H1 (cell line): ENCODE measurements around the gene ARF6. TPM values are rescaled to one million over a fixed set of nuclear protein-coding genes. Genes with fewer than 3 reads are reported as not detected.
A peak's percentile ranks its signal among the peaks of the same experiment; 100 is the strongest.

Experiments
- BACH1 ChIP-seq: IDR thresholded peaks from 2 replicates; pipeline ENCODE4 v1.6.1; 2012; ENCODE audit warnings: low read length, improper control_type of control experiment
- BCL11A ChIP-seq, 2 experiments: IDR thresholded peaks; one replicate each; pipeline ENCODE4 v1.6.1; 2011; ENCODE audit warnings: low read depth in 2 of 2, low read length in 2 of 2, mild to moderate bottlenecking in 2 of 2
- CBX8 ChIP-seq: fragments of 300-800, 300-1000 bp; sonication (generic); IDR thresholded peaks from 2 replicates; pipeline ENCODE4 v1.7.1; 2016; ENCODE audit warnings: low read depth, low read length, borderline replicate concordance
- CTBP2 ChIP-seq: IDR thresholded peaks from 2 replicates; pipeline ENCODE4 v1.7.0; 2011; ENCODE audit warnings: borderline replicate concordance, mild to moderate bottlenecking, moderate library complexity, mixed read lengths, low read length; ENCODE audit not compliant: insufficient read depth, insufficient read length
- EZH2 ChIP-seq: fragments of 200-600 bp; sonication (generic); IDR thresholded peaks from 2 replicates; pipeline ENCODE4 v1.7.1; 2012; ENCODE audit warnings: low read depth, mild to moderate bottlenecking, moderate library complexity, low read length, inconsistent platforms; ENCODE audit not compliant: severe bottlenecking
- GABPA ChIP-seq: IDR thresholded peaks from 2 replicates; pipeline ENCODE4 v1.6.1; 2011; ENCODE audit warnings: mild to moderate bottlenecking, low read length, moderate library complexity, borderline replicate concordance; ENCODE audit not compliant: insufficient read depth
- KDM1A ChIP-seq: fragments of 200-600, 300-600 bp; sonication (generic); IDR thresholded peaks from 2 replicates; pipeline ENCODE4 v1.7.1; 2016; ENCODE audit warnings: mild to moderate bottlenecking, low read length, borderline replicate concordance
- KDM4A ChIP-seq: IDR thresholded peaks from one replicate; pipeline ENCODE4 v1.7.1; 2012; ENCODE audit warnings: low read depth, mild to moderate bottlenecking, moderate library complexity, low read length, inconsistent platforms; ENCODE audit not compliant: severe bottlenecking
- MAFK ChIP-seq: IDR thresholded peaks from 2 replicates; pipeline ENCODE4 v1.6.1; 2012; ENCODE audit warnings: low read depth, mild to moderate bottlenecking, improper control_type of control experiment, low read length
- NANOG ChIP-seq: IDR thresholded peaks from 2 replicates; pipeline ENCODE4 v1.6.1; 2011; ENCODE audit warnings: low read length, low read depth, mild to moderate bottlenecking, inconsistent platforms; ENCODE audit not compliant: insufficient read depth, poor library complexity, severe bottlenecking
- PHF8 ChIP-seq: fragments of 200-600 bp; sonication (generic); conservative IDR thresholded peaks from 2 replicates; pipeline ENCODE4 v1.7.1; 2012; ENCODE audit warnings: low read depth, mild to moderate bottlenecking, inconsistent platforms, low read length, moderate library complexity
- POLR2AphosphoS5 ChIP-seq: IDR thresholded peaks from 2 replicates; pipeline ENCODE4 v1.6.1; 2011; ENCODE audit warnings: low read depth, low read length
- RNF2 ChIP-seq: fragments of 200-900, 300-1000 bp; sonication (generic); IDR thresholded peaks from 2 replicates; pipeline ENCODE4 v1.7.1; 2016; ENCODE audit warnings: borderline replicate concordance, low read depth, mild to moderate bottlenecking, antibody characterized with exemption, low read length; ENCODE audit not compliant: poor library complexity, severe bottlenecking; ENCODE audit errors: missing control alignments
- TEAD4 ChIP-seq: IDR thresholded peaks from 2 replicates; pipeline ENCODE4 v1.6.1; 2012; ENCODE audit warnings: low read depth, low read length, inconsistent platforms, mixed read lengths
- YY1 ChIP-seq: IDR thresholded peaks from 2 replicates; pipeline ENCODE4 v1.6.1; 2011; ENCODE audit warnings: low read depth, mild to moderate bottlenecking, low read length
- ZNF274 ChIP-seq: IDR thresholded peaks from 2 replicates; pipeline ENCODE4 v1.7.0; 2012; ENCODE audit warnings: low read length, borderline replicate concordance; ENCODE audit errors: extremely low read depth
- polyA plus RNA-seq, 7 experiments: library from polyadenylated mRNA; depleted of rRNA in 3 of 7; stranded (reverse) in 5 of 7; unstranded in 2 of 7; fragments of >200 nt in 5 of 7; fragments of 200-250 nt in 2 of 7; gene quantifications; 1 replicate in 5 of 7; 2 replicates in 1 of 7; 4 replicates in 1 of 7; pipeline versions ENCODE4 v1.2.1 to v1.2.3, GENCODE V29; 2011 to 2013; ENCODE audit warnings: missing spikeins in 2 of 7, mixed read lengths in 2 of 7
- total RNA-seq: library from RNA; stranded (reverse); fragmentation: NEBNext Ultra II Directional; extraction: Animal tissue kit (Norgen Biotek cat#: 25700); gene quantifications from 2 replicates; pipeline ENCODE4 v1.2.1, GENCODE V29; 2021
- TF ChIP-seq, protein P1 (sequence below): IDR thresholded peaks from 2 replicates; pipeline ENCODE4 v1.6.1; 2012; ENCODE audit warnings: inconsistent platforms
- TF ChIP-seq, protein P2 (sequence below): IDR thresholded peaks from 2 replicates; pipeline ENCODE4 v1.6.1; 2011; ENCODE audit warnings: low read depth, mild to moderate bottlenecking, low read length; ENCODE audit not compliant: insufficient read depth
- TF ChIP-seq, protein P3 (sequence below): IDR thresholded peaks from 2 replicates; pipeline ENCODE4 v1.6.1; 2011; ENCODE audit warnings: low read length, improper control_type of control experiment

The ARF6 gene
- total and polyA plus RNA-seq, 2 of the 8 experiments (the other 6 are each of a cell fraction or from before 2014, with no cell fraction given): 17.2 to 56.7 TPM

DNA sequence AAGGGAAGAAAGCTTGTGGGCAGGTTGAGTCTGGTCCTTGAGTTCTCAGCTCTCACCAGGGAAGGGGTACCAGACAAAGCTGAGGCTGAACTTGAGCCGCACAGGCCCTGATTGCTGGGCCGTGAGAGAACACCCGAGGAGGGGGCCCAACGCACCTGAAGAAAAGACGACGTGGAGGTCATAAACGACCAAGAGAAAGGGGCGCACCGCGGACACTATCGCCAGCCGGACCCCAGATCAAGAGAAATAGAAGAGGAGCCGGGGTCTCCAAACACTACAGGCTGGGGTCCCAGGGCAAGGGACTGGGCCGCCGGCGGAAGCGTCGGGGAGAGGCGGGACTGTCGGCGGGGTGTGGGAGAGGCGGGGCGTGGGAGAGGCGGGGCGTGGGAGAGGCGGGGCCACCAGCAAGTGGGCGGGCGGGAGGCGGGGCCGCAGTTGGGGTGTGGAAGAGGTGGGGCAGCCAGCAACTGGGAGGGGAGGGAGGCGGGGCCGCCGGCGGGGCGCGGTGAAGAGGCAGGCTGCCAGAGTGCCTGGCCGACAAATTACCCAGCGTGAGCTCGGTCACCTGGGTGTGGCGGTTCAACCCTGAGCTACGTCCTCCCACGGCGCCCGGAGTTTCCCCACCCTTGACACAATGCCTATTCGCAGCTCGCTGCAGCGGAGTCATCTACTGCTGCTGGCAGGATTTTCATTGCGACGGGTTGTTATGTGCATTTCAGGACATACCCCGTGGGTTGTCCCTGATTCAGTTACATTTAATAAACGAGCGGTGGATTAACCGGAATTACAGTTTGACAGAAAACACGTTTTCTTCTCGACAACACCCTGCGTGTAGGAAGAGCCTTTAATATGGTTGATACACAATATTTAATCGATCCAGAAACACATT lies 24.8 kb upstream of the ARF6 start (continued):
- TF ChIP-seq, protein P1, sequence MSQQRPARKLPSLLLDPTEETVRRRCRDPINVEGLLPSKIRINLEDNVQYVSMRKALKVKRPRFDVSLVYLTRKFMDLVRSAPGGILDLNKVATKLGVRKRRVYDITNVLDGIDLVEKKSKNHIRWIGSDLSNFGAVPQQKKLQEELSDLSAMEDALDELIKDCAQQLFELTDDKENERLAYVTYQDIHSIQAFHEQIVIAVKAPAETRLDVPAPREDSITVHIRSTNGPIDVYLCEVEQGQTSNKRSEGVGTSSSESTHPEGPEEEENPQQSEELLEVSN: no peak
- TF ChIP-seq CBX8: no peak
- TF ChIP-seq MAFK: no peak
- 0 out of 2 replicates have a peak, but pooled peaks have one; percentile 37 for TF ChIP-seq POLR2AphosphoS5
- no peak for TF ChIP-seq TEAD4
- no peak for TF ChIP-seq KDM1A
- TF ChIP-seq RNF2: no peak
- TF ChIP-seq ZNF274: no peak
- TF ChIP-seq BCL11A (IDR thresholded peaks at IDR 0.05; ENCODE audit: low read depth in 2 of 2, low read length in 2 of 2): no peak
- TF ChIP-seq EZH2: no peak
- TF ChIP-seq CTBP2: no peak
- no peak for TF ChIP-seq GABPA
- no peak for TF ChIP-seq YY1
- TF ChIP-seq, protein P2, sequence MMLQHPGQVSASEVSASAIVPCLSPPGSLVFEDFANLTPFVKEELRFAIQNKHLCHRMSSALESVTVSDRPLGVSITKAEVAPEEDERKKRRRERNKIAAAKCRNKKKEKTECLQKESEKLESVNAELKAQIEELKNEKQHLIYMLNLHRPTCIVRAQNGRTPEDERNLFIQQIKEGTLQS: no peak
- peak; percentile 69 for TF ChIP-seq PHF8
- TF ChIP-seq, protein P3, sequence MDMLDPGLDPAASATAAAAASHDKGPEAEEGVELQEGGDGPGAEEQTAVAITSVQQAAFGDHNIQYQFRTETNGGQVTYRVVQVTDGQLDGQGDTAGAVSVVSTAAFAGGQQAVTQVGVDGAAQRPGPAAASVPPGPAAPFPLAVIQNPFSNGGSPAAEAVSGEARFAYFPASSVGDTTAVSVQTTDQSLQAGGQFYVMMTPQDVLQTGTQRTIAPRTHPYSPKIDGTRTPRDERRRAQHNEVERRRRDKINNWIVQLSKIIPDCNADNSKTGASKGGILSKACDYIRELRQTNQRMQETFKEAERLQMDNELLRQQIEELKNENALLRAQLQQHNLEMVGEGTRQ: no peak
- TF ChIP-seq KDM4A: peak; percentile 64
- TF ChIP-seq BACH1: peak; percentile 16; the same call in 1 of the 2 replicates
- no peak for TF ChIP-seq NANOG
